Activated naive CD4-positive, alpha-beta T cell (primary cell): Measurements from ENCODE around the gene SLC2A10.

Experiments
- DNase-seq, 4 experiments: peaks; one replicate each; lab custom pipeline; 2025; lab: John Stamatoyannopoulos, UW

SLC2A10 gene

GRCh38 chr20:46703435-46703834 is 6.0 kb upstream of the SLC2A10 start:
- no peak for DNase-seq

- no peak for DNase-seq
Observed at GRCh38 chr20:46704714-46705377, 4.6 kb upstream of the SLC2A10 start.

- no peak for DNase-seq
Observed at GRCh38 chr20:46705378-46705729, 4.1 kb upstream of the SLC2A10 start.

- DNase-seq = no peak
Observed at GRCh38 chr20:46706242-46706641, 3.2 kb upstream of the SLC2A10 start.

- no peak for DNase-seq
Observed at GRCh38 chr20:46708172-46708860, 1.1 kb upstream of the SLC2A10 start.

GRCh38 chr20:46709055-46709458 is 392 bp upstream of the SLC2A10 start:
- no peak for DNase-seq

- no peak for DNase-seq
Observed at GRCh38 chr20:46710153-46710913, 884 bp downstream of the SLC2A10 start.

GRCh38 chr20:46712056-46712636 is 2.7 kb downstream of the SLC2A10 start:
- DNase-seq = no peak

GRCh38 chr20:46713957-46714834 is 4.7 kb downstream of the SLC2A10 start:
- no peak for DNase-seq

- DNase-seq = no peak
Observed at GRCh38 chr20:46715292-46715756, 5.9 kb downstream of the SLC2A10 start.

- DNase-seq = no peak
Observed at GRCh38 chr20:46717818-46718541, 8.5 kb downstream of the SLC2A10 start.

GRCh38 chr20:46720019-46720418 is 10.6 kb downstream of the SLC2A10 start:
- DNase-seq = no peak

GRCh38 chr20:46720776-46721425 is 11.5 kb downstream of the SLC2A10 start:
- no peak for DNase-seq

- no peak for DNase-seq
Observed at GRCh38 chr20:46721476-46721875, 12.0 kb downstream of the SLC2A10 start.

GRCh38 chr20:46722450-46722849 is 13.0 kb downstream of the SLC2A10 start:
- no peak for DNase-seq

- no peak for DNase-seq
Observed at GRCh38 chr20:46723039-46723438, 13.6 kb downstream of the SLC2A10 start.

GRCh38 chr20:46724343-46724959 is 15.0 kb downstream of the SLC2A10 start:
- no peak for DNase-seq

- no peak for DNase-seq
Observed at GRCh38 chr20:46725186-46726165, 16.0 kb downstream of the SLC2A10 start.

GRCh38 chr20:46731770-46732169 is 22.3 kb downstream of the SLC2A10 start:
- DNase-seq = no peak
